IgD-negative memory B cell (primary cell): ENCODE data around the gene MACF1. TPM values are rescaled to one million over a fixed set of nuclear protein-coding genes. Genes with fewer than 3 reads are reported as not detected.
"Not testable (repeated sequence)": the region's sequence is repeated elsewhere in the genome, so short reads cannot be mapped to it uniquely, and the experiment has no call there.

Experiments used
- H3K27ac Mint-ChIP-seq, 3 donors: one replicate each; pipeline ENCODE4 v1.8.0; 2020 to 2022; ENCODE audit warnings: mild to moderate bottlenecking in 3 of 3, mixed read lengths in 3 of 3, moderate library complexity in 1 of 3
- H3K27me3 Mint-ChIP-seq: one replicate; pipeline ENCODE4 v1.8.0; 2021; ENCODE audit warnings: mixed read lengths
- H3K36me3 Mint-ChIP-seq: one replicate; pipeline ENCODE4 v1.8.0; 2020; ENCODE audit warnings: mild to moderate bottlenecking, mixed read lengths
- H3K4me1 Mint-ChIP-seq, 3 donors: one replicate each; pipeline ENCODE4 v1.8.0; 2020 to 2022; ENCODE audit warnings: mixed read lengths in 3 of 3, mild to moderate bottlenecking in 1 of 3
- H3K4me3 Mint-ChIP-seq, 4 donors: one replicate each; pipeline ENCODE4 v1.8.0; 2020 to 2022; ENCODE audit warnings: mild to moderate bottlenecking in 4 of 4, mixed read lengths in 4 of 4, moderate library complexity in 3 of 4
- H3K9me3 Mint-ChIP-seq, 3 donors: one replicate each; pipeline ENCODE4 v1.8.0; 2020 to 2021; ENCODE audit warnings: mixed read lengths in 3 of 3, mild to moderate bottlenecking in 1 of 3
- polyA plus RNA-seq: library from polyadenylated mRNA; unstranded; fragments of 300-500 nt; fragmentation: Illumina TruSeq; gene quantifications from one replicate; pipeline ENCODE4 v1.2.3, GENCODE V29; 2021

MACF1 gene
- polyA plus RNA-seq, 1 donor from 2014 or later = 51.2 TPM

DNA sequence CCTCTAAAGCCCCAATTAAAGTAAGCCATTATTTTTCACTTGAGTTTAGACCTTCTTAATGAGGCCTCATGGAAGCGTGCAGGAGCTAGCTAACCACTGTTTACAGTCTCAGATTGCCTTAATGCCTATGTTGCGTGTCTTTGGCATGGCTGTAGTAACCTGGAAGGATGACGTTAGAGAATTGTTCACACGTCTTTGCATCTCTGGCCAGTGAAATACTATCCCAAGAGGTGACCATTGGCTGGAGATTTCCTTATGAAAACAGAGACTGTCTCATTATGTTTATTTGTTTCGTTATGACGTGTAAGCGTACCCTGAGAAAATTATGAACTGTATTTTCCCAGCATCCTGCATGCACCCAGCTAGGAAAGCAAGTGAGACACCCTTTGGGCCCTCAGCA lies 268.3 kb downstream of the MACF1 start:
- Mint-ChIP-seq H3K9me3 (no peaks in the 10 kb centered on the region), H3K27ac (no peak overlapping the region), H3K4me1 (no peaks in the 10 kb centered on the region), H3K4me3 (no peak overlapping the region), H3K36me3 (peaks cover 2% of the 10 kb centered on the region), H3K27me3 (no peaks in the 10 kb centered on the region)

DNA sequence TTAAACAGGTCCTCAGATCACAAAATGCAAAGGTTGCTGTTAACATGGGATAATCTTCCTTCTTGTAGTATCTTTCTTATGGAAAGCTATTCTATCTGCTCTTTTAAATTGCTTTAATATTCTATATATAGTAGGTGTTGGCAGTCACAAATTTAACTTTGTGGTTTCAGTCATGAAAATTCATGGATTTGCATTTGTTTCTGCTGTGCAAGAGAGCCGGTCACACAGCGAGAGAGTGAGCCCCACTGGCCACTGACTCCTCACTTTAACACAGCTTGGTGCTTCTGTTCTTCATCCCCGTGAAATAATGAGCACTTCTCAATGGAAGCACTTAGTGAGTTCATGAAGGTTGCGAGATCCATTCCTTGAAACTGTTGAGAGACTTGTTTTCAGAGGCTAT lies 268.8 kb downstream of the MACF1 start:
- no peaks in the 10 kb centered on the region for H3K27me3 Mint-ChIP-seq
- H3K4me1 Mint-ChIP-seq = no peaks in the 10 kb centered on the region
- peaks cover 2% of the 10 kb centered on the region for H3K36me3 Mint-ChIP-seq
- no peaks in the 10 kb centered on the region for H3K9me3 Mint-ChIP-seq
- no peak overlapping the region for H3K4me3 Mint-ChIP-seq
- H3K27ac Mint-ChIP-seq = peak overlapping the region in 1 of 3 donors; percentile 40

DNA sequence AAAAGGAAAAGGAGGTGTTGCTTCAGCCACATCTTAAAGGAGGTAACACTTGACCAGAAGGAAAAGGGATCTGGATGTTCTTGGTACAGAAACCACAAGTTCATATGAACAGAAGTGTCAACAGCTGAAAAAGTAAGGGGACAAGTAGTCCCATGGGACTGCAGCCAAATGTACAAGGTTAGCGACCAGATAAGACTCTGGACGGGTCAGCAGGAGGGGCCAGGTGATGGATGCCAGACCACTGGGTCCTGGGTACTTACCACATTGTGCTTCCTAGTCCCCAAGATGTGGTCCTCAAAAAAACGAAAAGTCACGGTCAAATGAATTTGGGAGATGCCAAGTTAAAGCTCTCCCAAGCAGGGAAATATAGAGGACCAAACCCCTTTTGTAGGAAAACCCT lies 270.3 kb downstream of the MACF1 start:
- H3K4me3 Mint-ChIP-seq = no peak overlapping the region
- H3K27me3 Mint-ChIP-seq = no peaks in the 10 kb centered on the region
- H3K36me3 Mint-ChIP-seq = peaks cover 4% of the 10 kb centered on the region
- peak overlapping the region in 1 of 3 donors; percentile 44 for H3K27ac Mint-ChIP-seq
- no peaks in the 10 kb centered on the region for H3K9me3 Mint-ChIP-seq
- no peaks in the 10 kb centered on the region for H3K4me1 Mint-ChIP-seq

DNA sequence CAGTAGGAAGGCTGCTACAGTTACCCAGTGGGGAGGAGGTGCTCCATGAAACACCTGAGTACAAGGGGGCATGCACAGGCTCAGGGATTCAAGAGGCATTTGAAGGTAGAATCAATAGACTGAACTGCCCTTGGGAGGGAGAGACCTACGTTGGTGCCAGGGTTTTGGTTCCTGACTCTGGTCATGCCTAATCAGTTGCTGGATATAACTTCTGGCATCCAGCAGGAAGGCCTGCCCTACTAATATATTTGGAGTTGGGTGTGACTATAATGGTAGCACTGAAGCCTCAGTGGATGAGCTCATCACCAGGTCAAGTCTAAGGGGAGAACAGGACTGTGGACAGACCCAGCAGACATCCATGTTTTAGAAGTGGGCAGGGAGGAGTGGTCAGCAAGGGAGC lies 271.1 kb downstream of the MACF1 start:
- not testable (repeated sequence) for H3K27me3 Mint-ChIP-seq, H3K36me3 Mint-ChIP-seq, H3K9me3 Mint-ChIP-seq, H3K27ac Mint-ChIP-seq, H3K4me3 Mint-ChIP-seq, H3K4me1 Mint-ChIP-seq

GRCh38 chr1:39478126-39478915 lies 273.8 kb downstream of the MACF1 start:
- Mint-ChIP-seq H3K4me3 (no peak overlapping the region), H3K9me3 (no peaks in the 10 kb centered on the region), H3K36me3 (peaks cover 5% of the 10 kb centered on the region), H3K27me3 (no peaks in the 10 kb centered on the region), H3K27ac (no peak overlapping the region), H3K4me1 (no peaks in the 10 kb centered on the region)

- Mint-ChIP-seq H3K27me3 (no peaks in the 10 kb centered on the region), H3K27ac (no peak overlapping the region), H3K36me3 (peaks cover 3% of the 10 kb centered on the region), H3K4me3 (no peak overlapping the region), H3K4me1 (no peaks in the 10 kb centered on the region), H3K9me3 (no peaks in the 10 kb centered on the region)
Measured at GRCh38 chr1:39481289-39481688, 276.8 kb downstream of the MACF1 start.

DNA sequence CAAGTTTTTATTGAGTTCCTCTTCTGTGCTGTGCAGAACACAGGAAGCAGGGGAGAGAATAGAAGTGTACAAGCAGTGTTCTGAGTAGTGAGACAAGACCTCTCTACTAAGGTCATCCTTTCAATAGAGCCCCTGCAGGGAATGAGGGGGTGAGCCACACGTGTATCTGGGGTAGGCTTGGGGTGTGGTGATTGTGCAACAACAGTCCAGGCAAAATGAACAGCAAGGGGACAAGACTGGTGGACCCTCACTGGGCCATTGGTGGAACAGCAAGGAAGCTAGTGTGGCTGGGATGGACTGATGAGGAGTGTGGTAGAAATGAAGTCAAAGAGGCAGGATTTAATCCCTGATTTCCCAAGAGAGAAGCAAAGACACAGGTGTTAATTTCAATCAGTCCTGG lies 278.8 kb downstream of the MACF1 start:
- Mint-ChIP-seq H3K27ac (peak overlapping the region in 2 of 3 donors; percentile 31 to 47), H3K27me3 (no peaks in the 10 kb centered on the region), H3K4me1 (no peaks in the 10 kb centered on the region), H3K4me3 (no peak overlapping the region), H3K9me3 (no peaks in the 10 kb centered on the region), H3K36me3 (peaks cover 3% of the 10 kb centered on the region)

DNA sequence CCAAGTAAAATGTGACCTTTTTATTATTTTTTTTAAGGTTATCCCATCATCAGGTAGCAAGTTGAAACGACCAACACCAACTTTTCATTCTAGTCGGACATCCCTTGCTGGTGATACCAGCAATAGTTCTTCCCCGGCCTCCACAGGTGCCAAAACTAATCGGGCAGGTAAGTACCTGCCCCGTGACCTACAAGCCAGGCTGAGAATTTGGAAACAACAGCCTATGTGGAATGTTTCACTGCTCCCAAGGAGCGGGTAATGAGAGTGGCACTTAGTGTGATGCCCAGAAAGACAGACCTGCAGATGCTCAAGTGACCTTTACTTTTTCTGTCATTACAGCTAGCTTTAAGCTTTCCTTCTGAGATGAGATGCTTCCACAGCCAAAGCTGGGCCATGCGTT lies 280.1 kb downstream of the MACF1 start:
- H3K36me3 Mint-ChIP-seq = peaks cover 3% of the 10 kb centered on the region
- H3K27me3 Mint-ChIP-seq = no peaks in the 10 kb centered on the region
- H3K27ac Mint-ChIP-seq = no peak overlapping the region
- no peaks in the 10 kb centered on the region for H3K9me3 Mint-ChIP-seq
- H3K4me3 Mint-ChIP-seq = no peak overlapping the region
- H3K4me1 Mint-ChIP-seq = no peaks in the 10 kb centered on the region

DNA sequence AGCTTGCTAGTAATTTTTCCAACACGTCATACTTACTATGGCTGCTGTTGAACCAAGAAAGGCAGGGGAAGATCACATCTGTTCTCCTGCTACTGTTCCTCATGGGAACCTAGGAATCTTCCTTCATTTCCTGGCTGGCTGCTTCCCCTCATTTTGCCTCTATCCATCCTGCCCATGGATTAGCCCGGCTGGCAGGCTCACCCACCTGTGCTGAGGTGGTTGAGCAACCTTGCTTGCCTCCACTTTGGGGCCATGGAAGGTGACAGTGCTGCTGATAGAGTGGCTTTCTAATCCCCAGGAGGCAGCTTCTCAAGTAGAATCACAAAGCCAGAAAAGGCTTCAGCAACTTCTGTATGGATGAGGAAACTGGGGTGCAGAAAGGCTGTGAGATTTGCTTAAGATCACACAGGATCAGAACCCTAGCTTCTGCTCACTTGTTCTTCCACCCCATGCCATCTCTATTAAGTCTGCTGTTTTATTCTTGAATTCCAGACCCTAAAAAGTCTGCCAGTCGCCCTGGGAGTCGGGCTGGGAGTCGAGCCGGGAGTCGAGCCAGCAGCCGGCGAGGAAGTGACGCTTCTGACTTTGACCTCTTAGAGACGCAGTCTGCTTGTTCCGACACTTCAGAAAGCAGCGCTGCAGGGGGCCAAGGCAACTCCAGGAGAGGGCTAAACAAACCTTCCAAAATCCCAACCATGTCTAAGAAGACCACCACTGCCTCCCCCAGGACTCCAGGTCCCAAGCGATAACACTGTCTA lies 280.7 kb downstream of the MACF1 start:
- Mint-ChIP-seq H3K9me3 (no peaks in the 10 kb centered on the region), H3K4me3 (no peak overlapping the region), H3K27ac (no peak overlapping the region), H3K4me1 (peaks cover 0 to under 1% (median 0%) of the 10 kb centered on the region in 3 donors), H3K36me3 (peaks cover 1% of the 10 kb centered on the region), H3K27me3 (no peaks in the 10 kb centered on the region)

DNA sequence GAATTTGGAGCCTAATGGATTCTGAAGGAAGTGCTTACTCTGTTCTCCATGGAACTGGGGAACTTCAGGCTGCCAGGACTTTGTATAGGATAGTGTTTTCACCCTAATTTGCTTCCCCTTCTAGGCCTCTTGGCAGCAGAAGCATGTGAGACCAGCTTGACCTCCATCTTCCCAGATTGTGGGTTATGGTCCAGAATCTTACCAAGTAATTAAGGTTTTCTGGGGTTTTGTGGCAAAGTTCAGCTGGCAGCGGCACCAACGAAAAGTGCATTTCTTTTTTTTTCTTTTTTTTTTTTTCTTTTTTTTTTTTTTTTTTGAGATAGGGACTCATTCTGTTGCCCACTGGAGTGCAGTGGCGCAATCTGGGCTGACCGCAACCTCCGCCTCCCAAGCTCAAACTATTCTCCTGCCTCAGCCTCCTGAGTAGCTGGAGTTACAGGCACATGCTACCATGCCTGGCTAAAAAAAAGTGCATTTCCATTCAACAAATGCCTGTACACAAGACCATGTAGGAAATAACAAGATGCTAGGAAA lies 283.6 kb downstream of the MACF1 start:
- H3K9me3 Mint-ChIP-seq = no peaks in the 10 kb centered on the region
- H3K4me3 Mint-ChIP-seq = no peak overlapping the region
- H3K4me1 Mint-ChIP-seq = peaks cover 0 to 5% (median 3%) of the 10 kb centered on the region in 3 donors
- no peak overlapping the region for H3K27ac Mint-ChIP-seq
- no peaks in the 10 kb centered on the region for H3K36me3 Mint-ChIP-seq
- peaks cover 3% of the 10 kb centered on the region for H3K27me3 Mint-ChIP-seq

- Mint-ChIP-seq H3K27ac (no peak overlapping the region), H3K4me1 (peaks cover 0 to 5% (median 3%) of the 10 kb centered on the region in 3 donors), H3K4me3 (peak overlapping the region in 2 of 4 donors; percentile 41 to 56), H3K27me3 (peaks cover 7% of the 10 kb centered on the region), H3K9me3 (no peaks in the 10 kb centered on the region), H3K36me3 (no peaks in the 10 kb centered on the region)
Measured at GRCh38 chr1:39488793-39489566, 284.5 kb downstream of the MACF1 start.

- no peaks in the 10 kb centered on the region for H3K9me3 Mint-ChIP-seq
- peak overlapping the region in 3 of 4 donors; percentile 17 to 65 (median 56) for H3K4me3 Mint-ChIP-seq
- no peaks in the 10 kb centered on the region for H3K36me3 Mint-ChIP-seq
- peak overlapping the region in 1 of 3 donors; percentile 51 for H3K27ac Mint-ChIP-seq
- H3K4me1 Mint-ChIP-seq = peaks cover 0 to 5% (median 3%) of the 10 kb centered on the region in 3 donors
- H3K27me3 Mint-ChIP-seq = peaks cover 7% of the 10 kb centered on the region
Measured at GRCh38 chr1:39489567-39490239, 285.2 kb downstream of the MACF1 start.

DNA sequence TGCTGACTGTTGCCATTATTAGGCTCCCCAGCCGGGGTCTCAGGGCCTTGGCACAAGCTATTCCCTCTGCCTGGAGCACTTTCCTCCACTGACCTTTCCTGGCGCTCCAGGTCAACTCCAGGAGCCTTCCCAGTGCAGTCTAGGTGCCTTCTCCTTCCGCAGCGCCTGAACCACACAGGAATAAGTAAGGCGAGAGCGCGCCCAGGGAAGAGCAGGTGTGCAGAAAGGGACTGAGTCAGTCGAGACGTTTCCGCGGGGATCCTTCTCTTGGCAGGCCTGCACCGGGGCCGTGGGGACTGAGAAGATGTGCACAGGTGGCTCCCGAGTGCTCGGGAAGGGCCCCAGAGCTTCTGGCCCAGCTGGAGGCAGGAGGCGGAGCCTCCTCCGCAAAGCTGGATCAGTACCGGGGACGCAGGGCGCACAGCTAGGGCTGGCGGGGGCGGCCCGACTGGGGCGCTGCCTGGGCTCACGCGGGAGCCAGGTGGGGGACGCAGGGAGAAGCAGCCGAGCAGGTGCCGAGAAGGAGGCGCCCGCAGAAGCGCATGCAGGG lies 286.2 kb downstream of the MACF1 start:
- peaks cover 0 to 5% (median 3%) of the 10 kb centered on the region in 3 donors for H3K4me1 Mint-ChIP-seq
- H3K36me3 Mint-ChIP-seq = no peaks in the 10 kb centered on the region
- peak overlapping the region; percentile 17 to 73 (median 60) for H3K4me3 Mint-ChIP-seq
- no peaks in the 10 kb centered on the region for H3K9me3 Mint-ChIP-seq
- peak overlapping the region in 2 of 3 donors; percentile 51 to 69 for H3K27ac Mint-ChIP-seq
- peaks cover 7% of the 10 kb centered on the region for H3K27me3 Mint-ChIP-seq
